Measurements from ENCODE around the gene CNTD1.
"Not testable (repeated sequence)": the region's sequence is repeated elsewhere in the genome, so short reads cannot be mapped to it uniquely, and the experiment has no call there.

CNTD1 gene, protein sequence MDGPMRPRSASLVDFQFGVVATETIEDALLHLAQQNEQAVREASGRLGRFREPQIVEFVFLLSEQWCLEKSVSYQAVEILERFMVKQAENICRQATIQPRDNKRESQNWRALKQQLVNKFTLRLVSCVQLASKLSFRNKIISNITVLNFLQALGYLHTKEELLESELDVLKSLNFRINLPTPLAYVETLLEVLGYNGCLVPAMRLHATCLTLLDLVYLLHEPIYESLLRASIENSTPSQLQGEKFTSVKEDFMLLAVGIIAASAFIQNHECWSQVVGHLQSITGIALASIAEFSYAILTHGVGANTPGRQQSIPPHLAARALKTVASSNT

DNA sequence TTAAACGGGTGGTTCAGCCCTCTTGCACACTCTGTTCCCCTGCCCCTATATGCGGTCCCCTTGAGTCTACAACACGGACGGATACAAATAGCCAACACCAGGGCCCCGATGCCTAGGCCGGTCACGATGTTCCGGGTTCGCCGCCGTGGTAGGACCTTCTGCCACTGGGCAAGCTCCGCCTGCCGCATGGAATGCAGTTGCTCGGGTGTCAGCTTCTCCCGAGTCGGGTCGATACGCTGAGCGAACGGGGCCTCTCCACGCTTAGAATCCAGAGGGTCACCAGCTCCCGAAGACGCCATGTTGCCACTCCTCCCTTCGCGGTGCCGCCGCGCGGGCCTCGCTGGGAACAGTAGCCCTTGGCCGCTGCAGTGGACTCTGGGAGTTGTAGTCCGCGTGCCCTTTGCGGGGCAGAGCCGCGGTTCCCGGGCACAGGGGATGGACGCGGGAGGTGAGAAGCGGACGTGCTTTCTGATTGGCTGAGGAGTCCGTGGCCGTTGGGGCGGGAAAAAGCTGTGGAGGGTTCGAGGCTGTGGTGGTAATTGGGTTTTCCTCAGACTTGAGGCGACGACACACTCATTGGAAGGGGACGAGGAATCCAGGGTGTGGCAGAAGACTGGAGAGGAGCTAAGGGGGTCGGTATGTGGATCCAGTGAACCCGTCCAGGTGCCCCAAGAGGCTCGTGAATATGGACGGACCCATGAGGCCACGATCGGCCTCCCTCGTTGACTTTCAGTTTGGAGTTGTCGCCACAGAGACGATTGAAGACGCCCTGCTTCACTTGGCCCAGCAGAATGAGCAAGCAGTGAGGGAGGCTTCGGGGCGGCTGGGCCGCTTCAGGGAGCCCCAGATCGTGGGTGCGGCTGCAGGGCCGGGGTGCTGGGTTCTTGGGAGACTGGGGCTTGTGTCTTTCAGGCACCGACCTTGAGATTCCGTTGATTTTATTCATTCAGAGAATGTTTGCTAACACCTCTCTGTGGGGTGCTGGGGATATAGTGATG lies at the start of gene CNTD1, which contains the start of gene COA3:
Gene CNTD1, plus strand, starts transcription at position 479 of the 998 bp plus-strand sequence. Its CDS starts 207 bp downstream, at position 686.
Gene COA3, minus strand, starts transcription at position 322 of the 998 bp plus-strand sequence. Its CDS starts 23 bp downstream, at position 299.
- peak; percentile 69 to 76 for DNase-seq

DNA sequence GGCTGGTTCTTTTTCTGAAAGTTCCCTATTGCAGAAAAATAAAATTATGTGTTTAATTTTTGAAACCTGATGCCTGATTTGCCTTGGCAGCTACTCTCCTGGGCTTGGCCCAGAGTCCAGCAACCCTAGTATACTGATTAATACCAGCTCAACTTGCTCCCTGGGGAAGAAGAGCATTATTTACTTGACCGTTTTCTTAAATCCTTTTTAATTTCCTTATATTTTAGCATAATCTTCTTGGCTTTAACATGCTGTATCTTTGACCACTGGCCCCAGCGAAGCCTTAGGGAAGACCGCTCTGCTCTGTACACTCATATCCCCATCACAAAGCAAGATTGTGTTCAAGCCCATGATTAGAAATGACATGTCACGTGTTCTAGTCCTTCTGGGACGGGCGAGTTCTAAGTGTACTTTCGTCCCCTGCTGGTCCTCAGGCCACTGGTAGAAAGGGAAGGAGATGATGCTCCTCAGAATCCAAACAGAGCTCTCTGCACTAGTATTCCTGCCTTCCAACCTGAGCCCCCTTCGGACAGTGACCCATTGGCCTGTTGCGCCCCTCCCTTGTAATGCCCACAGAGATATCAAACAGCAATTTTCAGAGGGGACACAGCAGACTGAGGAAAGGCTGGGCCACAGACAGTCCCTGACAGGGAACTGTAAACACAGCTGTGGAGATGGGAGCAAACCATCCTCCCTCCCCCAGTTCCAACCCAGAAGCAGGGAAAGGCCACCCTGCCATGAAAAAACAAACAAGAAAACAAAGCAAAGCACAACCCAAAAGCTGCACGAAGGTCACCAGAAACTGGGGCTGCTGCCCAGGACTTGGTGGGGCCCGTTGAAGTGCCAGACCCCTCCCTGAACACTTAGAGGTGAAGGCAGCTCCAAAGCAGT lies 49.5 kb upstream of the CNTD1 start:
- no peak for DNase-seq

DNA sequence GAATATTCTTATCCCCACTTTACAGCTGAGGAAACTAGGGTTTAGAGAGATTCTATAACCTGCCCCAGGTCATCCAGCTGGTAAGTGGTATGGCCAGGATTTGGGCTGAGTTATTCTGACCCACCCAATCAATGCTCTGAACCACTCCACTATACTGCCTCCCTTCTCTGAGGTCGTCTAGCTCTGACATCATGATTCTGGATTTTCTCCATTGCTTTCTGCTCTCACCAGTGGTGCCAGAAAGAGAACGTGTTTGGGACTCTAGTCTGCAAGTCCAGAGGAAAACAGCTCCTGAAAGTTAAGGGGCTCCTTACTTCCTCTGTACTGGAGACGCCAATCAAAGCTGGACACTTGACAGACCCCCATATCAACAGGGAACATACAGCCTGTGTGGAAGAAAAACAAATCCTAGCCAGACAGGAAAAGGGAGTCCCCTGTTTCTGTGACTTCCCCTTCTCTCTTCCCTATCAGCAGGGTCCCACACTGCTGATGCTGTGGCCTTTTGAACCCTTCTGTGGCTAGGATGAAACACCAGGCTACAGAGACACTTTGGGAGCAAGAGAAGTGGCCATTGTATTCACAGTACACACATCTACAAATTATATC lies 47.8 kb upstream of the CNTD1 start:
- no peak for DNase-seq

DNA sequence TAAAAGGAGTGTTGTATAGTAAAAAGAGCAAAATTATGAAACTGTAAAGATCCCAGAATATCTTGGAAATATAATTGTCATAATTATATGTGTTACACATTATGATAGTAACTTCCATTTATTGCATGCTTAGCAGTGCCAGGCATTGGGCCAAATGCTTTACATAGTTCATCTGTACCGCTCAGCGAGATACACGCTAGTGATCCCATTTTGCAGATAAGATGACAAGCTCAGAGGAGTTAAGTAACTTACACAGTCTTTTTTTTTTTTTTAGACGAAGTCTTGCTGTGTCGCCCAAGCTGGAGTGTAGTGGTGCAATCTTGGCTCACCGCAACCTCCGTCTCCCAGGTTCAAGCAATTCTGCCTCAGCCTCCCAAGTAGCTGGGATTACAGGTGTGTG lies 47.0 kb upstream of the CNTD1 start:
- no peak for DNase-seq

GRCh38 chr17:42754782-42755181 lies 43.9 kb upstream of the CNTD1 start:
- DNase-seq = no peak

DNA sequence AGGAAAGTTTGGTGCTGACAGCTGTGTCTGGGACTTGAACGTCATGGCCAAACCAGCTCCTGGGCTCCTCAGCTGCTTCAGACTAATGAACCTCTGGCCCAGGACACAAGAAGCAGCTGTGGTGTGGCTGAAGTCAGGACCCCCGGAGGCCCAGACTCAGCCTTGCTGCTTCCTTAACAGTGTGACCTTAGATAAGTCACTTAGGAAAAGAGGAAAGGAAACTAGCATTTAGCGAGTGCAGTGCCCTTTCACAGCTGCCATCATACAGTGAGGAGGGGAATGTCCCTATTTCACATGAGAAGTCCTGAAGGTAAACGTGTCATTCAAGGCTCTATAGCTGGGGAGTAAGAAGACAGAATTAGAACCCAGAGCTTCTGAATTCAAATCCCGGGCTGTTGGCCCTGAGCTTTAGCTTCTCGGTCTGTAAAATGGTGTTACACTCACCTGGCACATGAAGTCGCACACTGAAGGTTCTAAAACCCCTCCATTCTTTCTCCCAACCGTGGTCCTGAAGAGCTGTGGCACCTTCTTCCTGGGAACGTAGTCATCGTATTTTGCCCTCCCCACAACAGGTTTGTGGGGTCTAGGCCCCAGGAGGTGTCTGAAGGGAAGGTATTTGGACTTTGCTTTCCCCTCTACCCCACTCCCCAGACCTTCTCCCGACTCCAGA lies 38.5 kb upstream of the CNTD1 start:
- DNase-seq = no peak

GRCh38 chr17:42760652-42761581 lies 37.7 kb upstream of the CNTD1 start, which contains the start of gene RAMP2:
Gene RAMP2 (plus strand): TSS chr17:42761227. CDS start chr17:42761262, 35 bp downstream.
- DNase-seq = no peak

DNA sequence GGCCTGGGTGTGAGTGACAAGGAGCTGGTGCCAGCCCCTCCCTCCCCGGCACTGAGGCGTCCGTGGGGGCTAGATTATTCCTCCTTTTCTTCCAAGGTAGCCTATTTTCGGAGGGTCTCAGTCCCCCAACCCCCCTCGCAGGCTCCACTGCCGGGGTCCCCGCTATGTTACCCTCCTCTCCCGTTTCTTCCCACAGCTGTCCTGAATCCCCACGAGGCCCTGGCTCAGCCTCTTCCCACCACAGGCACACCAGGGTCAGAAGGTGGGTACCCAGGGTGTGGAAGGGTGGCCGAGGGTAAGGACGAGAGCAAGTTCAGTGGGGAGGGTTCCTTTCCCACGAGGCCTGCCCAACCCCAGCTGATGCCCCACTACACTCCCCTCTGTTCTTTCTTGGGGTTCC lies 37.0 kb upstream of the CNTD1 start:
- no peak for DNase-seq

DNA sequence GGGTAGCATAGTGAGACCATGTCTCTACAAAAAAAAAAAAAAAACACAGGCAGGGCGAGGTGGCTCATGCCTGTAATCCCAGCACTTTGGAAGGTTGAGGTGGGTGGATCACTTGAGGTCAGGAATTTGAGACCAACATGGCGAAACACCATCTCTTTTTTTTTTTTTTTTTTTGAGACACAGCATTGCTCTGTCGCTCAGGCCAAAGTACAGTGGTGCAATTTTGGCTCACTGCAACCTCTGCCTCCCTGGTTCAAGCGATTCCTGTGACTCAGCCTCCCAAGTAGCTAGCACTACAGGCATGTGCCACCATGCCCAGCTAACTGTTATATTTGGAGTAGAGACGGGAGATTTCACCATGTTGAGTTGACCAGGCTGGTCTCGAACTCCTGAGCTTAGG lies 32.5 kb upstream of the CNTD1 start:
- no peak for DNase-seq

DNA sequence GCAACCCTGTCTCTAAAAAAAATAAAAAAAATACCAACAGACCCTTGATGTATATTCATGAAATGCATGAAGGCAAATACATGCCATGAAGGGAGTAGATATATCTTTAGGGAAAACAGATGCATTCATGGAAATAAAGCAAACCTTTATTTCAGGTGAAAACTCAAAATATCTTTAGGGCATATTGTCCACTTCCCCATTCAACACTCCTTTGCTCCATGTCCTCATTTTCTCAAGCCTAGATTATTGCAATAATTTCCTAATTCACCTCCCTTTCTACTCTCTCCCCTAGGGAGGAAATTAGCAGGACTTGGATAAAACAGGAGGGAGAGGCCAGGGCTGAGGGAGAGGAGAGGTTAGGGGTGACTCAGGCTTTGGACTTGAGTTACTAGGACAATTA lies 31.1 kb upstream of the CNTD1 start:
- DNase-seq = no peak

DNA sequence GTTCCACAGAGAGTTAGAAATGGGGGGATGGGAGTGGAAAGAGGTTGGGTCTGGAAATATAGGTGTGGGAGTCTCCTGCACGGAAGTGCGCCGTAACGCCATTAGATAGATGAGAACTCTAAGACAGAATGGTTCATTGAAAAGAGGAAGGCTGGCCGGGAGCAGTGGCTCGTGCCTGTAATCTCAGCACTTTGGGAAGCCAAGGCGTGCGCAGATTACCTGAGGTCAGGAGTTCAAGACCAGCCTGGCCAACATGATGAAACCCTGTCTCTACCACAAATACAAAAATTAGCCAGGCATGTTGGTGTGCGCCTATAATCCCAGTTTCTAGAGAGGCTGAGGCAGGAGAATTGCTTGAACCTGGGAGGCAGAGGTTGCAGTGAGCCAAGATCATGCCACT lies 30.7 kb upstream of the CNTD1 start:
- DNase-seq = not testable (repeated sequence)

DNA sequence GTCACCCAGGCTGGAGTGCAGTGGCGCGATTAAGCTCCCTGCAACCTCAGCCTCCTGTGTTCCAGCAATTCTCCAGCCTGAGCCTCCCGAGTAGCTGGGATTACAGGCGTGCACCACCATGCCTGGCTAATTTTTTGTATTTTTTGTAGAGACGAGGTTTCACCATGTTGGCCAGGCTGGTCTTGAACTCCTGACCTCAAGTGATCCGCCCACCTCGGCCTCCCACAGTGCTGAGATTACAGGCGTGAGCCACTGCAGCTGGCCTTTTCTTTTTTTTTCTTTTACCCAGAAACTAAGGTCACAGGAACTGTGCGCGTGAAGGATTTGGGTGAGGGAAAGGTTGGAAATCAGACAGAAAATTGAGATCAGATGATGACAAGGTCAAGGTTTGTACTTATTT lies 28.7 kb upstream of the CNTD1 start:
- DNase-seq = not testable (repeated sequence)

DNA sequence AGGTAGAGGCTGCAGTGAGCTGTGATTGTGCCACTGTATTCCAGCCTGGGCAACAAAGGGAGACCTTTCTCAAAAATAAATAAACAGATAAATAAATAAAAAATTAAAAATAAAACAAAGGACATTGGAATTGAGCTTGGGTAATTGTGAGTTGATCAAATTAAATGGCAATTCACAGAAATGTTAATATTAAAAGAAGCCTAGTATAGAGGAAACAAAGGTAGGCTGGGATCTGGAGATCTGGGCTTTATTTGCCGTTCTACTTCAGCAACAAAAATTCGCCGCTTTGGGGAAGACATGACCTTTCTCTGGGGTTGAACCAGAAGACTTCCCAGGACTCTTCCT lies 25.7 kb upstream of the CNTD1 start:
- DNase-seq = no peak

- DNase-seq = peak; percentile 66 to 77
Observed at GRCh38 chr17:42773290-42774035, 25.2 kb upstream of the CNTD1 start, which contains the start of gene VPS25. Gene VPS25 (plus strand): TSS chr17:42773449. CDS start chr17:42773476, 27 bp downstream.

GRCh38 chr17:42774066-42774745 lies 24.5 kb upstream of the CNTD1 start:
- DNase-seq = no peak

- no peak for DNase-seq
Observed at GRCh38 chr17:42775534-42776098, 23.0 kb upstream of the CNTD1 start.

GRCh38 chr17:42778570-42778969 lies 20.1 kb upstream of the CNTD1 start:
- no peak for DNase-seq

GRCh38 chr17:42779304-42779935 lies 19.2 kb upstream of the CNTD1 start:
- no peak for DNase-seq

Measured in hippocampal formation (tissue), 2 donors.